Keratinocyte (primary cell): ENCODE data around the gene SNX6.

ENCODE experiments used
- CTCF ChIP-seq, 3 experiments: IDR thresholded peaks in 1 of 3; conservative IDR thresholded peaks in 1 of 3; optimal IDR thresholded peaks in 1 of 3; 2 replicates in 2 of 3; 3 replicates in 1 of 3; pipeline versions ENCODE3 to v1.5.1; 2011; ENCODE audit warnings: low read length in 3 of 3, mild to moderate bottlenecking in 3 of 3, moderate library complexity in 2 of 3, control low read depth in 1 of 3, inconsistent platforms in 1 of 3; ENCODE audit not compliant: insufficient read depth in 2 of 3; ENCODE audit errors: extremely low read depth in 1 of 3
- EZH2 ChIP-seq: IDR thresholded peaks from one replicate; pipeline ENCODE4 v1.6.1; 2012; ENCODE audit warnings: inconsistent platforms, mild to moderate bottlenecking, low read length, moderate library complexity

GRCh38 chr14:34620839-34621238, 9.1 kb downstream of the SNX6 start:
- TF ChIP-seq CTCF (optimal IDR thresholded peaks at IDR 0.05 in 1 of 3, IDR thresholded peaks at IDR 0.05 in 1 of 3, conservative IDR thresholded peaks at IDR 0.05 in 1 of 3; ENCODE audit: extremely low read depth in 1 of 3, insufficient read depth in 2 of 3, low read length in 3 of 3) (no peak), EZH2 (no peak)
